COLO829 (cell line): Measurements from ENCODE around the gene OR4B1.

Source experiments
- DNase-seq: peaks from one replicate; pipeline ENCODE4 v3.0.0; 2012; ENCODE audit warnings: low spot score

OR4B1 gene

GRCh38 chr11:48261600-48261999 lies 45.0 kb downstream of the OR4B1 start:
- no peak for DNase-seq

DNA sequence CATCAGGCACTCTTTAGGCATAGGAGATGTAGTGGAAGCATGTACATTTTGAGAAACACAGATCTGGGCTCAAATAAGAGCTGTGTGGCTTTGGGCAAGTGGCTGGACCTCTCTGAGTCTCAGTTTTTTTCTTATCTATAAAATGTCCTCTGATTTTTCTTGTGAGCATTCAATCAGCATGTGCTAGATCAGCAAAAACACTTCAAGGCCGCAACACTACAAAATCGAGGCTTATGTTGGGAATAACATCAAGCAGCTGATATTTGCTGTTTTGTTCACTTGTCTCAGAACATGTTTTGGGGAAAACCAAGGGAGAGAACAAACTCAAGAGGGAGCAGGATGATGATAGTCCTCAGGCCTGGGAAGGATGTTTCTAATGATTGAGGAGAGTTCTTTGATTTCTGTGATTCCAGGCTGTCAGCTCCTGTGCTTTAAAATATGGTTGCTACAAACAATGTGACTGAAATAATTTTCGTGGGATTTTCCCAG lies 46.9 kb downstream of the OR4B1 start, which contains the start of gene OR4X1:
Gene OR4X1, plus strand, starts transcription at position 439 of the 489 bp plus-strand sequence. Its CDS starts 0 bp downstream, at position 439.
- no peak for DNase-seq
